DOHH2 (cell line): Measurements from ENCODE around the gene PODXL2.

ENCODE experiments used
- EZH2phosphoT487 ChIP-seq: fragments of 200-600 bp; sonication (generic); IDR thresholded peaks from 2 replicates; pipeline ENCODE4 v1.6.1; 2017; ENCODE audit warnings: borderline replicate concordance, mild to moderate bottlenecking, antibody characterized with exemption, low read length, moderate library complexity, mixed read lengths
- TF ChIP-seq, protein P1 (sequence below): fragments of 200-600 bp; sonication (generic); IDR thresholded peaks from one replicate; pipeline ENCODE4 v1.5.1; 2014; ENCODE audit warnings: antibody characterized with exemption, mild to moderate bottlenecking, low read depth, low read length; ENCODE audit not compliant: poor library complexity, severe bottlenecking

DNA sequence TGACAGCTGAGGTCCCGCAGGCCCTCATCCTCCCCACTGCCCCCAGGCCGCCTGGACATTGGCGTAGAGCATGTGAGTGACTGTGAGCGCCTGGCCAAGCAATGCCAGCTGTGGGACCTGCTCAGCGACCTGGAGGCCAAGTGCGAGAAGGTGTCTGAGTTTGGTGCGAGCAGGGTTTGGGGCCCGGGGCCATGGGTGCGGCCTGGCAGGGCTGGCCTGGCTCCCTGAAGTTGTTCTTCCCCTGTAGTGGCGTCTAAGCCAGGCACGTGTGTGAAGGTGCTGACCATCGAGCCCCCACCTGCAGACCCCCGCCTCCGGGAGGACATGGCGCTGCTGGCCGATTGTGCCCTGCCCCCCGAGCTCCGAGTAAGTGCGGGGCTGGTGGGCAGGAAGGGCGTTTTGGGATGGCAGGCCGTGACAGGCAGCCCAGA lies 48.0 kb downstream of the PODXL2 start:
- TF ChIP-seq, protein P1, sequence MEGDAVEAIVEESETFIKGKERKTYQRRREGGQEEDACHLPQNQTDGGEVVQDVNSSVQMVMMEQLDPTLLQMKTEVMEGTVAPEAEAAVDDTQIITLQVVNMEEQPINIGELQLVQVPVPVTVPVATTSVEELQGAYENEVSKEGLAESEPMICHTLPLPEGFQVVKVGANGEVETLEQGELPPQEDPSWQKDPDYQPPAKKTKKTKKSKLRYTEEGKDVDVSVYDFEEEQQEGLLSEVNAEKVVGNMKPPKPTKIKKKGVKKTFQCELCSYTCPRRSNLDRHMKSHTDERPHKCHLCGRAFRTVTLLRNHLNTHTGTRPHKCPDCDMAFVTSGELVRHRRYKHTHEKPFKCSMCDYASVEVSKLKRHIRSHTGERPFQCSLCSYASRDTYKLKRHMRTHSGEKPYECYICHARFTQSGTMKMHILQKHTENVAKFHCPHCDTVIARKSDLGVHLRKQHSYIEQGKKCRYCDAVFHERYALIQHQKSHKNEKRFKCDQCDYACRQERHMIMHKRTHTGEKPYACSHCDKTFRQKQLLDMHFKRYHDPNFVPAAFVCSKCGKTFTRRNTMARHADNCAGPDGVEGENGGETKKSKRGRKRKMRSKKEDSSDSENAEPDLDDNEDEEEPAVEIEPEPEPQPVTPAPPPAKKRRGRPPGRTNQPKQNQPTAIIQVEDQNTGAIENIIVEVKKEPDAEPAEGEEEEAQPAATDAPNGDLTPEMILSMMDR, result no peak
- no peak for TF ChIP-seq EZH2phosphoT487
